GM12864 (cell line): Measurements from ENCODE around the gene RRBP1.

Experiments
- DNase-seq: peaks from one replicate; pipeline ENCODE4 v3.0.0-alpha.2; 2011; ENCODE audit warnings: low read depth
- H3K4me3 ChIP-seq: 2 replicates; pipeline ENCODE4 v1.5.1; 2011; ENCODE audit warnings: mild to moderate bottlenecking, low read depth, low read length, control low read depth
- CTCF ChIP-seq: IDR thresholded peaks from 2 replicates; pipeline ENCODE4 v1.5.1; 2011; ENCODE audit warnings: low read depth, mild to moderate bottlenecking, moderate library complexity, low read length, control low read depth, inconsistent platforms; ENCODE audit errors: missing control alignments

The RRBP1 gene

GRCh38 chr20:17614812-17615644 is 67.0 kb downstream of the RRBP1 start:
- no peak for TF ChIP-seq CTCF
- no peak overlapping the region for H3K4me3 ChIP-seq
- no peak for DNase-seq

- H3K4me3 ChIP-seq, result no peak overlapping the region
- TF ChIP-seq CTCF, result no peak
- DNase-seq, result no peak
Measured at GRCh38 chr20:17614176-17614811, 67.7 kb downstream of the RRBP1 start.

- DNase-seq, result no peak
- no peak overlapping the region for H3K4me3 ChIP-seq
- no peak for TF ChIP-seq CTCF
Measured at GRCh38 chr20:17613328-17614175, 68.5 kb downstream of the RRBP1 start.

GRCh38 chr20:17612992-17613327 is 69.1 kb downstream of the RRBP1 start:
- no peak for DNase-seq
- H3K4me3 ChIP-seq, result no peak overlapping the region
- TF ChIP-seq CTCF, result no peak

GRCh38 chr20:17612287-17612991 is 69.6 kb downstream of the RRBP1 start:
- DNase-seq, result no peak
- no peak for TF ChIP-seq CTCF
- H3K4me3 ChIP-seq, result no peak overlapping the region

- H3K4me3 ChIP-seq, result no peak overlapping the region
- TF ChIP-seq CTCF, result peak; percentile 50
- no peak for DNase-seq
Measured at GRCh38 chr20:17611540-17612286, 70.3 kb downstream of the RRBP1 start.
